Heart right ventricle (tissue), 16 donors: ENCODE data around the gene SGK2. TPM values are rescaled to one million over a fixed set of nuclear protein-coding genes. Genes with fewer than 3 reads are reported as not detected.

ENCODE experiments used
- ATAC-seq, 8 donors: fragments of 200-7000 bp; cut with Tn5 transposase; one replicate each; pipeline ENCODE4 v1.9.1; 2020; ENCODE audit warnings: mild to moderate bottlenecking in 8 of 8, moderate library complexity in 8 of 8, moderate number of reproducible peaks in 1 of 8
- DNase-seq, 2 donors: peaks; one replicate each; pipeline ENCODE4 v3.0.0-alpha.2; 2020
- H3K27ac ChIP-seq, 10 donors: fragments of 200-600 bp; sonication (generic) in 2 of 10; one replicate each; pipeline versions ENCODE4 v1.5.0 to v1.8.0; 2020 to 2022; ENCODE audit warnings: mild to moderate bottlenecking in 3 of 10
- H3K27me3 ChIP-seq, 7 donors: fragments of 200-600 bp; one replicate each; pipeline ENCODE4 v1.8.0; 2021 to 2022; ENCODE audit warnings: mild to moderate bottlenecking in 2 of 7
- H3K36me3 ChIP-seq, 9 donors: fragments of 200-600 bp; sonication (generic) in 1 of 9; one replicate each; pipeline versions ENCODE4 v1.5.0 to v1.8.0; 2020 to 2022; ENCODE audit warnings: mild to moderate bottlenecking in 2 of 9
- H3K4me1 ChIP-seq, 9 donors: fragments of 200-600 bp; sonication (generic) in 1 of 9; one replicate each; pipeline versions ENCODE4 v1.5.0 to v1.8.0; 2020 to 2022; ENCODE audit warnings: mild to moderate bottlenecking in 4 of 9
- H3K4me3 ChIP-seq, 10 donors: fragments of 200-600 bp; sonication (generic) in 2 of 10; one replicate each; pipeline versions ENCODE4 v1.5.0 to v1.8.0; 2020 to 2022; ENCODE audit warnings: mild to moderate bottlenecking in 7 of 10, moderate library complexity in 2 of 10
- H3K9me3 ChIP-seq, 11 donors: fragments of 200-600 bp in 10 of 11; sonication (generic) in 2 of 11; one replicate each; pipeline versions ENCODE4 v1.5.0 to v1.8.0; 2013 to 2022; ENCODE audit warnings: mild to moderate bottlenecking in 2 of 11, control low read depth in 1 of 11, moderate library complexity in 1 of 11
- WGBS, 2 donors: extraction: QIAGEN DNeasy Blood & Tissue Kit; methylation state at CpG; one replicate each; pipeline ENCODE4 v1.1.7; 2013; ENCODE audit warnings: inconsistent platforms in 1 of 2; 5-methylcytosine and 5-hydroxymethylcytosine counted together
- intact Hi-C, 10 donors: fragments of 100-400 bp; cut with DNase I; formaldehyde crosslinking; loops; one replicate each; pipeline versions ENCODE4 v1.11.1 to v1.14.2; 2022
- polyA plus RNA-seq, 2 donors: library from polyadenylated mRNA; stranded (reverse); fragments of 200-250 nt; gene quantifications; one replicate each; pipeline ENCODE4 v1.2.3, GENCODE V29; 2013
- total RNA-seq, 10 donors: library from RNA; stranded (reverse); fragmentation: NEBNext Ultra II Directional in 3 of 10; extraction: Animal tissue kit (Norgen Biotek cat#: 25700) in 3 of 10; gene quantifications; one replicate each; pipeline versions ENCODE4 v1.2.1 to v1.2.4, GENCODE V29; 2021 to 2023
- TF ChIP-seq, protein P1 (sequence below), 9 donors: fragments of 200-600 bp; sonication (generic) in 2 of 9; IDR thresholded peaks; one replicate each; pipeline versions ENCODE4 v1.5.0 to v1.8.0; 2021 to 2022; ENCODE audit warnings: antibody characterized with exemption in 9 of 9, mild to moderate bottlenecking in 5 of 9, moderate library complexity in 1 of 9
- donor health status: Arrhythmogenic right ventricular cardiomyopathy.
- donor health status: ischemic (EF 13 %, LVEDD 7.1; RV severe dilation, severe dysfunction).
- donor health status: healthy with polysubstance abuse.
- donor health status: DM: no; HTN: yes; CAD: no.
- donor health status: DM: no; HTN: no; CAD: no.
- donor health status: ischemic (EF 25% LVEDD 6.9; RV normal size, moderate dysfunction).
- donor health status: ischemic (EF 25% LVEDD 5.7; RV mildly dilated, moderate dysfunction).
- donor health status: healthy.
- donor health status: DM: yes; HTN: yes; CAD: no.
- donor health status: Ischemic cardiomyopathy.
- donor health status: ischemic (EF 35%, LVEDD 5.7; RV mildly dilated, moderate dysfunction).
- donor health status: nonischemic (EF 11% LVEDD 7.7; RV severe dilation, severe dysfunction).
- donor health status: DM: yes; HTN: yes; CAD: no.
- donor health status: PGD.
- donor health status: ischemic (EF 29% LVEDD 5.4; RV normal size, mild dysfunction).
- donor health status: nonischemic (EF 23%, LVEDD 6.1; RV moderate dilation, normal function).

The SGK2 gene
- total and polyA plus RNA-seq, 12 donors = 0.09 to 3.1 (median 0.45) TPM; not detected in 3

DNA sequence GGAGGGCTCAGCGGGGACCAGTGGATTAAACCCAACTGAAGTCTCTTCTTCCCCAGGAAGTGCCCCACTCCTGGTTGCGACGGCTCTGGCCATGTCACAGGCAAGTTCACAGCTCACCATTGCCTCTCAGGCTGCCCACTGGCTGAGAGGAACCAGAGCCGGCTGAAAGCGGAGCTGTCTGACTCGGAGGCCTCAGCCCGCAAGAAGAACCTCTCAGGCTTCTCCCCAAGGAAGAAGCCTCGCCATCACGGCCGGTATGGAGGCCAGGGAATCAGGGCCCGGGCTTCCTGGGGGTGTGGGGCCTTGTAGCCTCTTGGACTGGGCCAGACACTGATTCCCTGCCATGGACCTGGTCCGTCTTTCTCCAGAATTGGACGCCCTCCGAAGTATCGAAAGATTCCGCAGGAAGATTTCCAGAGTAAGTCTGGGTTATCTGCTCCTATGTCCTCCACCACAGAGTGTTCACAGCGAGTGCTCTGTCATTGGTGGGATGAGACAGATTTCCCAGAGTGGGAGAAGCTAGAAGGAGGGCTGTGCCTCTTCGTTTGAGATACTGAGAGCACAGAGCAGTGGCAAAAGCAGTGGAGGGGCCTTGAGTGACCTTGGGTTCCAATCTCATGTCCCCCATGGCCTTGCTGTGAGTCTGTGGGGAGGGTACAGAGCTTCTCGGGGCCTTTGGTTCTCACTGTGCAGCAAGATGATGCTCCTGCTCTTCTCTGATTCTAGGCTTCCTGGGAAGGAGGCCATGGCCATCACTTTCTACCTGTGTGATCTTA, 22.6 kb upstream of the SGK2 start:
- intact Hi-C loops = loop anchor here in 6 of 10 donors (5.0 to 10.0 kb wide), 5 partner anchors 56 to 549 kb away; partner anchors contain the start of gene IFT52 (in 1 of the 6)
- Histone ChIP-seq H3K36me3 (peaks cover 0 to 44% (median 0%) of the 10 kb centered on the region in 9 donors), H3K27me3 (no peaks in the 10 kb centered on the region), H3K9me3 (no peaks in the 10 kb centered on the region), H3K4me1 (peaks cover 0 to 8% (median 0%) of the 10 kb centered on the region in 9 donors), H3K4me3 (no peak overlapping the region), H3K27ac (no peak overlapping the region)
- DNase-seq (no peak), ATAC-seq (no peak)
- TF ChIP-seq, protein P1, sequence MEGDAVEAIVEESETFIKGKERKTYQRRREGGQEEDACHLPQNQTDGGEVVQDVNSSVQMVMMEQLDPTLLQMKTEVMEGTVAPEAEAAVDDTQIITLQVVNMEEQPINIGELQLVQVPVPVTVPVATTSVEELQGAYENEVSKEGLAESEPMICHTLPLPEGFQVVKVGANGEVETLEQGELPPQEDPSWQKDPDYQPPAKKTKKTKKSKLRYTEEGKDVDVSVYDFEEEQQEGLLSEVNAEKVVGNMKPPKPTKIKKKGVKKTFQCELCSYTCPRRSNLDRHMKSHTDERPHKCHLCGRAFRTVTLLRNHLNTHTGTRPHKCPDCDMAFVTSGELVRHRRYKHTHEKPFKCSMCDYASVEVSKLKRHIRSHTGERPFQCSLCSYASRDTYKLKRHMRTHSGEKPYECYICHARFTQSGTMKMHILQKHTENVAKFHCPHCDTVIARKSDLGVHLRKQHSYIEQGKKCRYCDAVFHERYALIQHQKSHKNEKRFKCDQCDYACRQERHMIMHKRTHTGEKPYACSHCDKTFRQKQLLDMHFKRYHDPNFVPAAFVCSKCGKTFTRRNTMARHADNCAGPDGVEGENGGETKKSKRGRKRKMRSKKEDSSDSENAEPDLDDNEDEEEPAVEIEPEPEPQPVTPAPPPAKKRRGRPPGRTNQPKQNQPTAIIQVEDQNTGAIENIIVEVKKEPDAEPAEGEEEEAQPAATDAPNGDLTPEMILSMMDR (IDR thresholded peaks at IDR 0.05) = no peak
- 87 to 90% methylated on average over 19 of the region's 19 CpGs for WGBS, 2 donors

DNA sequence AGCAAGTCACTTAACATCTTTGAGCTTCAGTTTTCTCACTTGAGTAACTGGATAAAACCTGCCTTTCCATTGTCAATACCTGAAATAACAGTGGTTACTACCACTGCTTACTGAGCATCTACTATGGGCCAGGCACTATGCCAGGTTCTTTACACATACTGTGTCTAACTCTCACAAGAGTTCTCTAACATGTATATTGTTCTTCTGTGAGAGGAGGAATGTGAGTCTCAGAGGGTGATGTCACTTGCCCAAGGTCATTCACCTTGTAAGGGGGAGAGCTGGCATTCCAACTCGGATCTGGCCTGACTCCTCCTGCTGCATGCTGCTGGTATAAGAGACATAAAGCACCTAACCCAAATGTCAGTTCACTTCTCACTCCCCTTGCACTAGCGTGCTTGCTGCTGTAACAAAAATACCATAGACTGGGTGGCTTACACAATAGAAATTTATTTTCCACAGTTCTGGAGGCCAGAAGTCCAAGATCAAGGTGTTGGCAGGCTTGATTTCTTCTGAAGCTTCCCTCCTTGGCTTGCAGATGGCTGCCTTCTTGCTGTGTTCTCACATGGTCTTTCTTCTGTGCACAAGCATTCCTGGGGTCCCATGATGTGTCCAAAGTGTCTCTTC, 21.9 kb upstream of the SGK2 start:
- peak in 1 of 8 donors; percentile 33 for ATAC-seq
- intact Hi-C loops = loop anchor here in 6 of 10 donors (5.0 to 10.0 kb wide), 5 partner anchors 55 to 548 kb away; partner anchors contain the start of gene IFT52 (in 1 of the 6)
- TF ChIP-seq, protein P1 (IDR thresholded peaks at IDR 0.05) = no peak

DNA sequence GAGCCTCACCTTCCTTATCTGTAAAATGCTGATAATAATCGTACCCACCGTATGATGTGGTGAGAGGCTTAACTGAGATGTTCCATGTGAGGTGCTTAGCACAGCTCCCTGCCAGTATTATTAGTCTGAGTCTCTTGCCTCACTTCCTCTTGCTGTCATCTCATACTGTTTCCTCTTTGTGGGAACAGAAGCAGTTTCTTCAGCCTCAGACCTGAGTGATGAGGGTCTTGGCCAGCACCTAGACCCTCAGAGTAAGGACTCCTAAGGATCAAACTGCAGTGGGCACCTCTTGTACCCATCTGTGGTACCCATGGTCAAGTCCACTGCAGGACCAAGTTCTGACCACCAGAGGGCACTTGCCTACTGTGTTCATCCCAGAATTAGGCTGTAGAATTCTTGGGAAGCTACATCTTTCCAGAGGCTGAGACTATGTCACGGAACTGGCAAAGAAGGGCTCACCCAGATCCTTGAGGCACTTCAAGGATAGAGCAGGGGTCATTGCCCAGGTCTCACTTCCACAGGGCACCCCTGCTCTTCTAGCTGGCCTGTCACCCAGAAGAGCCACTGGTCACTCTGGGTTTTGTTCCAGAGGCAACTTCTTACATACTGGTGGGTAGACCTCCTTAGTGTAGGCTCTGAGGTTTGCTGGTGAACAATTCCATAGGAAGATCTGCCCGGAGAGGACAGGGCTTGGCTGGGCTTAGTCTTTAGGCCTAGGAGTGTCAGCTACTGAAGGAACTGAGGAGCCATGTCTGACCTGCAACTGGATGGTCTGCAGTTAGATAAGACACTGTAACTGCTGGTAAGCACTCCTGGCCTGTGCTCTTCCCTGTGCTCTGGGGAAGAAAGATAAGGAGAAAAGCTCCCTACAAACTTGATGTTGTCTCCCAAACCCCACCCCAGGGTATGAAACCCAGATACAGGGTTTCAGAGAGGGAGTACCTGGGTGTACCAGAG, 20.6 kb upstream of the SGK2 start:
- TF ChIP-seq, protein P1 (IDR thresholded peaks at IDR 0.05) = peak; percentile 83 to 92 (median 89)
- peaks cover 0 to 8% (median 0%) of the 10 kb centered on the region in 9 donors for H3K4me1 ChIP-seq
- no peak overlapping the region for H3K27ac ChIP-seq
- ATAC-seq (peak; percentile 47 to 68 (median 65)), DNase-seq (peak; percentile 61 to 63)
- no peak overlapping the region for H3K4me3 ChIP-seq
- intact Hi-C loops = loop anchor here in 8 of 10 donors (2.0 to 10.0 kb wide), 6 partner anchors 54 to 547 kb away; partner anchors contain the start of gene IFT52 (in 1 of the 8)
- H3K9me3 ChIP-seq = no peaks in the 10 kb centered on the region
- no peaks in the 10 kb centered on the region for H3K27me3 ChIP-seq
- WGBS, 2 donors = 29 to 37% methylated on average over 4 of the region's 4 CpGs
- H3K36me3 ChIP-seq = peaks cover 0 to 52% (median 0%) of the 10 kb centered on the region in 9 donors

More for the DNA sequence above, 21.9 kb upstream of the SGK2 start:
- DNase-seq = no peak
- Histone ChIP-seq H3K4me3 (no peak overlapping the region), H3K4me1 (peaks cover 0 to 8% (median 0%) of the 10 kb centered on the region in 9 donors), H3K27ac (no peak overlapping the region), H3K36me3 (peaks cover 0 to 49% (median 0%) of the 10 kb centered on the region in 9 donors), H3K9me3 (no peaks in the 10 kb centered on the region), H3K27me3 (no peaks in the 10 kb centered on the region)
- 60 to 61% methylated on average over 2 of the region's 2 CpGs for WGBS, 2 donors
